Karpas-422 (cell line): Measurements from ENCODE around the gene OR1S2. TPM values are rescaled to one million over a fixed set of nuclear protein-coding genes. Genes with fewer than 3 reads are reported as not detected.
A peak's percentile ranks its signal among the peaks of the same experiment; 100 is the strongest.

ENCODE experiments used
- DNase-seq: peaks from one replicate; pipeline ENCODE4 v3.0.0-alpha.2; 2015
- H2AFZ ChIP-seq: fragments of 200-600 bp; sonication (generic); 2 replicates; pipeline ENCODE4 v1.6.1; 2014; ENCODE audit warnings: antibody characterized with exemption, low read length, mixed read lengths
- H3K27ac ChIP-seq: fragments of 200-600 bp; sonication (generic); 2 replicates; pipeline ENCODE4 v1.5.1; 2014; ENCODE audit warnings: mild to moderate bottlenecking, low read length, moderate library complexity
- H3K27me3 ChIP-seq: fragments of 200-600 bp; sonication (generic); 2 replicates; pipeline ENCODE4 v1.6.1; 2014; ENCODE audit warnings: low read length, mixed read lengths
- H3K36me3 ChIP-seq: fragments of 200-600 bp; sonication (generic); 2 replicates; pipeline ENCODE4 v1.6.1; 2014; ENCODE audit warnings: low read length, mixed read lengths; ENCODE audit not compliant: insufficient read depth
- H3K4me1 ChIP-seq: fragments of 200-600 bp; sonication (generic); 2 replicates; pipeline ENCODE4 v1.6.1; 2014; ENCODE audit warnings: mild to moderate bottlenecking, low read length, mixed read lengths
- H3K4me2 ChIP-seq: fragments of 200-600 bp; sonication (generic); 2 replicates; pipeline ENCODE4 v1.6.1; 2014; ENCODE audit warnings: low read length, low read depth, mild to moderate bottlenecking; ENCODE audit not compliant: poor library complexity, severe bottlenecking
- H3K4me3 ChIP-seq: fragments of 200-600 bp; sonication (generic); 2 replicates; pipeline ENCODE4 v1.5.1; 2014; ENCODE audit warnings: mild to moderate bottlenecking, antibody characterized with exemption, low read length, mixed read lengths
- H3K79me2 ChIP-seq: fragments of 200-600 bp; sonication (generic); 2 replicates; pipeline ENCODE4 v1.6.1; 2014; ENCODE audit warnings: mild to moderate bottlenecking, low read length, mixed read lengths
- H3K9ac ChIP-seq: fragments of 200-600 bp; sonication (generic); 2 replicates; pipeline ENCODE4 v1.6.0; 2014; ENCODE audit warnings: low read length
- H3K9me2 ChIP-seq: fragments of 200-600 bp; sonication (generic), shearing (Covaris generic); replicated peaks from 2 replicates; pipeline ENCODE4 v1.6.0; 2014; ENCODE audit warnings: mild to moderate bottlenecking, low read length, moderate library complexity; ENCODE audit not compliant: insufficient read depth
- H3K9me3 ChIP-seq: fragments of 300-700, 200-600 bp; sonication (generic); 2 replicates; pipeline ENCODE4 v1.6.1; 2014; ENCODE audit warnings: low read length, mixed read lengths
- H4K20me1 ChIP-seq: fragments of 200-600 bp; sonication (generic); 2 replicates; pipeline ENCODE4 v1.6.1; 2014; ENCODE audit warnings: mild to moderate bottlenecking, antibody characterized with exemption, low read length, low read depth; ENCODE audit not compliant: insufficient read depth
- total RNA-seq: library from RNA; depleted of rRNA; stranded (reverse); fragments of >200 nt; shearing (Covaris generic); gene quantifications from 2 replicates; pipeline ENCODE4 v1.2.3, GENCODE V29; 2014; ENCODE audit warnings: low replicate concordance

Gene OR1S2
- total RNA-seq, 1 experiment from 2014 or later = not detected

DNA sequence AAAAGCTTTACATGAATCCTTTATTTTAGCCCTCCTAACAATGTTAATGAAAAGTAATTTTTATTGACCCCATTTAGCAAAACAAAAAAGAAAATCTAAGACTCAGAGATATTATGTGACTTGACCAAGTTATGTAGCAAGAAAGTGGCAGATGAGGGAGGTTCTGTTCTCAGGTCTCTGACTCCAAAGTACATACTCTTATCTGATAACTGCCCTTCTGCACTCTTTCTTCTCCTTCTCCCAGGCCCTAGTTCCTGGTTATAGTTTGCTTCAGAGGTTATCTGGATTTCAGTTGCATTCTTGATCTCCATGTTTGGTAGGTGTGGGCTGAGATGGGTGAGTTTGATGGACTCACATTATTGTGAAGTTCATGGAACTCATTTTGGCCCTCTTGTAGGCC lies 10.6 kb downstream of the OR1S2 start:
- DNase-seq = no peak
- Histone ChIP-seq H2AFZ (no peak overlapping the region), H3K4me1 (no peaks in the 10 kb centered on the region), H3K27ac (no peak overlapping the region), H3K27me3 (no peaks in the 10 kb centered on the region), H3K36me3 (no peaks in the 10 kb centered on the region), H3K79me2 (no peaks in the 10 kb centered on the region), H3K4me2 (no peak overlapping the region), H3K9me3 (no peaks in the 10 kb centered on the region), H3K9ac (no peak overlapping the region), H4K20me1 (no peaks in the 10 kb centered on the region), H3K4me3 (no peak overlapping the region), H3K9me2 (no peaks in the 10 kb centered on the region)

DNA sequence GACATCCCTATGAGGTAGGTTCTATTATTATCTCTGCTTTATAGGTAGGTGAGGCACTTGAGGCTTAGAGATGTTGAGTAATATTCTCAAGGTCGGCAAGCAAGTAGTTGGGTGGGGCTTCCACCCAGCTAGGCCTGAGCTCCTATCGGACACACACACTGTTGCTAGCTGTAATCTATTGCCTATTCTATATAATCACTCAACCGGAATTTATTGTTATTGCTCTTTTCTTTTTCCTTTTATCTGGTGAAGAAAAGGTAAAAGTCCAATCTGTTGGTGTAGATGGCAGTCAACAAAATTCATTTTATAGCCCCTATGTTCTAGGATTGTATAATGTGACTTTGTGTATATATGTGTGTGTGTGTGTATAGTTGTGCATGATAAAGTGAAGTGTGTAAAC lies 11.7 kb downstream of the OR1S2 start:
- H3K4me2 ChIP-seq = no peak overlapping the region
- no peaks in the 10 kb centered on the region for H3K79me2 ChIP-seq
- H3K27ac ChIP-seq = no peak overlapping the region
- H4K20me1 ChIP-seq = no peaks in the 10 kb centered on the region
- no peaks in the 10 kb centered on the region for H3K9me3 ChIP-seq
- H3K36me3 ChIP-seq = no peaks in the 10 kb centered on the region
- H2AFZ ChIP-seq = no peak overlapping the region
- H3K27me3 ChIP-seq = no peaks in the 10 kb centered on the region
- H3K4me3 ChIP-seq = no peak overlapping the region
- no peaks in the 10 kb centered on the region for H3K9me2 ChIP-seq
- no peaks in the 10 kb centered on the region for H3K4me1 ChIP-seq
- H3K9ac ChIP-seq = no peak overlapping the region
- DNase-seq = no peak

DNA sequence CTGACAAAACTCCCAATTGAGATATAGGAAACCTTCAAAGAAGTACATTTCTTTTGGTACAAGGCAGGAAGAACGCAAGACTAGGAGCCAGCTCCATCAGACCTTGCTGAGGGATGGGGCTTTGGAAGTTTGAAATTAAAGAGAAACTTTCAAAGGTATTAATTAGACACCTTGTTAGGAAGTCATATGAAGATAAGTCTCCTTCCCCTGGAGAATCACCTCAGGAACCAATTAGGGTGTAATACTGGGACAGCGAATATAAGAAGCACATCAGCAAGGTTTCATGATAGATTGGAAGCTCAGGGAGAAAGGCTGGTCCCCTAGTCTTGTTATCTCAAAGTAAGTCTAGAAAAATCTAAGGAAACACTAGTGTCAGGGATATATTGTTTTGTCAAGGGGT lies 15.2 kb downstream of the OR1S2 start, which contains the start of gene OR9Q2:
Gene OR9Q2 (plus strand): TSS at position 301 of the 400 bp plus-strand sequence. CDS start 1,421 bp downstream, outside the sequence.
- Histone ChIP-seq H3K79me2 (no peaks in the 10 kb centered on the region), H3K9me2 (no peaks in the 10 kb centered on the region), H3K4me3 (no peak within 1 kb of the TSS), H3K27ac (no peak within 1 kb of the TSS), H3K4me1 (no peaks in the 10 kb centered on the region), H3K36me3 (no peaks in the 10 kb centered on the region), H3K9ac (no peak within 1 kb of the TSS), H3K4me2 (no peak within 1 kb of the TSS), H3K27me3 (no peaks in the 10 kb centered on the region), H4K20me1 (no peaks in the 10 kb centered on the region), H3K9me3 (no peaks in the 10 kb centered on the region), H2AFZ (no peak within 1 kb of the TSS)
- DNase-seq = no peak

DNA sequence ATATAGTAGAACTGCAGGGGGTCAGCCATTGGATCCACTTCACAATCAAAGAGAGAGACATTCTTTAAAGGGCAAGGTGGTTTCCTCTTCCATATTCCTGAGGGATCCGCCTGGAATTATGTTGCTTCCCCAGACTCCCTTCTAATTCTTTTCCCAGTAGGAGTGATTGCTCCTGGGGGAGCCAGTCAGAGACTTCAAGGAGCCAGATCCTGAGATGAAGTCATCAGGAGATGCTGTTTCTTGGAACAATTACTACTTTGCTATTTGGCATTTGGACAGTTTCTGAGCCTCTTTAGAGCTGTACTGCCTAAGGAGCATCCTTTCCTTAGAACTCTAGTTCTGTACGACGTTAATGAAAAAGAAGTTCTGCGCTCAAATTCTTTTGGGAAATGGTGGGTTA lies 17.0 kb downstream of the OR1S2 start:
- H3K27ac ChIP-seq = no peak overlapping the region
- H3K9ac ChIP-seq = no peak overlapping the region
- H3K4me1 ChIP-seq = no peaks in the 10 kb centered on the region
- H3K36me3 ChIP-seq = no peaks in the 10 kb centered on the region
- no peak overlapping the region for H3K4me3 ChIP-seq
- H3K4me2 ChIP-seq = no peak overlapping the region
- no peak overlapping the region for H2AFZ ChIP-seq
- peak; percentile 43 for DNase-seq
- no peaks in the 10 kb centered on the region for H3K27me3 ChIP-seq
- no peaks in the 10 kb centered on the region for H3K9me2 ChIP-seq
- H4K20me1 ChIP-seq = no peaks in the 10 kb centered on the region
- H3K9me3 ChIP-seq = no peaks in the 10 kb centered on the region
- H3K79me2 ChIP-seq = no peaks in the 10 kb centered on the region

DNA sequence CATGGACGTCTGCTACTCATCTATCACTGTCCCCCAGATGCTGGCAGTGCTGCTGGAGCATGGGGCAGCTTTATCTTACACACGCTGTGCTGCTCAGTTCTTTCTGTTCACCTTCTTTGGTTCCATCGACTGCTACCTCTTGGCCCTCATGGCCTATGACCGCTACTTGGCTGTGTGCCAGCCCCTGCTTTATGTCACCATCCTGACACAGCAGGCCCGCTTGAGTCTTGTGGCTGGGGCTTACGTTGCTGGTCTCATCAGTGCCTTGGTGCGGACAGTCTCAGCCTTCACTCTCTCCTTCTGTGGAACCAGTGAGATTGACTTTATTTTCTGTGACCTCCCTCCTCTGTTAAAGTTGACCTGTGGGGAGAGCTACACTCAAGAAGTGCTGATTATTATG lies 24.3 kb downstream of the OR1S2 start:
- no peak for DNase-seq
- Histone ChIP-seq H3K27me3 (no peaks in the 10 kb centered on the region), H4K20me1 (no peaks in the 10 kb centered on the region), H3K9ac (no peak overlapping the region), H3K4me3 (no peak overlapping the region), H3K9me3 (no peaks in the 10 kb centered on the region), H3K9me2 (no peaks in the 10 kb centered on the region), H3K79me2 (no peaks in the 10 kb centered on the region), H3K4me2 (no peak overlapping the region), H3K4me1 (no peaks in the 10 kb centered on the region), H2AFZ (no peak overlapping the region), H3K36me3 (no peaks in the 10 kb centered on the region), H3K27ac (no peak overlapping the region)

DNA sequence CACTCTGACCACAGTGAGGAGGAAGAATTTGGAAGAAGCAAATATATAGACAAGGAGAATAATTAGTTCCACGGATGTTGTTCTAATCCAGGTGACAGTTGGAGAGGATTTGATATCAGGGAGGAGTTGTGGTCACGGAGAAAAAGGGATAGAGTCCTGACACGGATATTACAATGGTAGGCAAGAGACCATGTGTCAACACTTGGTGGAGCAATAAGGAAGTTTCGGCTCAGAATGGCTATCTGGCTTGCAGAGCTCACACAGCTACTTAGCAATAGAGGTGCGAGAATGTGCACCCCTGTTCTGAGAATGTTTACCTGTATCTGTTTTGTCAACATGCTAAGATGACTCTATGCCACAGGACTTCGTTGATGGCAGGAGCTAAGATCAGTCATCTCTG lies 25.5 kb downstream of the OR1S2 start:
- H3K4me1 ChIP-seq = no peaks in the 10 kb centered on the region
- H3K36me3 ChIP-seq = no peaks in the 10 kb centered on the region
- no peak for DNase-seq
- H3K9ac ChIP-seq = no peak overlapping the region
- H3K4me3 ChIP-seq = no peak overlapping the region
- no peak overlapping the region for H3K4me2 ChIP-seq
- no peaks in the 10 kb centered on the region for H3K27me3 ChIP-seq
- no peaks in the 10 kb centered on the region for H3K79me2 ChIP-seq
- no peaks in the 10 kb centered on the region for H3K9me3 ChIP-seq
- no peak overlapping the region for H3K27ac ChIP-seq
- no peak overlapping the region for H2AFZ ChIP-seq
- H3K9me2 ChIP-seq = no peaks in the 10 kb centered on the region
- no peaks in the 10 kb centered on the region for H4K20me1 ChIP-seq

DNA sequence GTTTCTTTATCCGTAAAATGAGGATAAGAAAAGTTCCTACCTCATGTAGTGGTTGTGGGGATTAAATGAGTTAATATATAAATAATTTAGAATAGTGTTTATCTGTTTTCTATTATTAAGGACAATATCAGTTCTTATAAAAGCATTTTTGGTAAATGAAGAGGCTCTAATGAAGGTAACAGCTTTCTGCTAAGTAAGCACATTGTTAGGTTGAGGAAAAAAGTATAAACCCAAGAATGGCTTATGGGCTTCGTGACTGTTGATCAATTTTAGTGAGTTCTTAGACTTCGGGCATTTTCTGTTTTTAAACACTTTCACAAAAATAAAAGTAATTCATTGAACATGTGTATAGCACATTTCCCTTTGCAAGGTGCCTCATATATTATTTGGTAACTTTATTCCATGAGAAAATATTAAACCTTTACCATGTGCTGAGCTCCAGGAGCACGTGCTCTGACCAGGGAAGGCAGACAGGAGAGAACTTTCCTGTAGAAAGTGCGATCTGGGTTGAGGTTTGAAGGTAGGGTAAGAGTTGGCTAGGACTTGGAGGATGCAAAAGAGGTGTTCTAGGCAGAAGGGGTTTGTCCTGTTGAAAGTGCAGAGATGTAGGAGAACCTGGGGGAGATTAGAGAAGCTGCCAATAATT lies 26.4 kb downstream of the OR1S2 start:
- H3K4me2 ChIP-seq = no peak overlapping the region
- no peak for DNase-seq
- H3K9ac ChIP-seq = no peak overlapping the region
- H3K4me3 ChIP-seq = no peak overlapping the region
- no peaks in the 10 kb centered on the region for H3K36me3 ChIP-seq
- no peak overlapping the region for H2AFZ ChIP-seq
- no peaks in the 10 kb centered on the region for H3K9me2 ChIP-seq
- no peaks in the 10 kb centered on the region for H3K27me3 ChIP-seq
- no peak overlapping the region for H3K27ac ChIP-seq
- H4K20me1 ChIP-seq = no peaks in the 10 kb centered on the region
- H3K9me3 ChIP-seq = no peaks in the 10 kb centered on the region
- no peaks in the 10 kb centered on the region for H3K4me1 ChIP-seq
- no peaks in the 10 kb centered on the region for H3K79me2 ChIP-seq

DNA sequence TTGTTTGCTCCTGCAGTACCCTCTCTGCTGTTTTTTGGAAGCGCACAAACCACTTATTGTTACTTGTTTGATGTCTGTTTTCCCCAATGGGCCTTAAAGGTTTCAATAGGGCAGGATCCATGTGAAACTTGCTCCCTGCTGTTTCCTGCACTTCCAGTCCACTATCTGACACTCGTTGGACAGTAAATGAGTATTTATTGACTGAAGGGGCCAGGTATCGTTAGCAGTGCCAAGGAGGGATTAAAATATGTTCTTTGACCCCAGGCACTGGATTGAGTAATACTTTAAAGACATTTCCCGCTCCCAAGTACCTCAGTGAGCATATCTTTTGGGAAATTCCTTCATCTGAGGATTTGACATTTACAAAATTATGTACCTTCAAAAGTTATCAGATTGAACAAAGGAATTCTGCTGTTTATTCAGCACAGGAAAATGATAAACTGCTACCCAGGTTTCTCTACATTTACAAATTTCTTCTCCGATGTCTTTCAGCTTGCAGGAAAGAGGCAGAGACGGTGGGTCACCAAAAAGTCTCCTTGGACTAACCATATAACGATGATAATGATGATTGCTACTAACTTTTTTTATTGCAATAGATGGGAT lies 38.3 kb downstream of the OR1S2 start:
- Histone ChIP-seq H2AFZ (no peak overlapping the region), H3K9me2 (no peaks in the 10 kb centered on the region), H3K36me3 (no peaks in the 10 kb centered on the region), H4K20me1 (no peaks in the 10 kb centered on the region), H3K27ac (no peak overlapping the region), H3K4me1 (no peaks in the 10 kb centered on the region), H3K27me3 (0 out of 2 replicates have a peak, but pooled peaks cover 2% of the 10 kb centered on the region), H3K9ac (no peak overlapping the region), H3K9me3 (no peaks in the 10 kb centered on the region), H3K4me2 (no peak overlapping the region), H3K79me2 (no peaks in the 10 kb centered on the region), H3K4me3 (no peak overlapping the region)
- DNase-seq = no peak
